ENCODE measurements around the gene RGS12. TPM values are rescaled to one million over a fixed set of nuclear protein-coding genes. Genes with fewer than 3 reads are reported as not detected.

Gene RGS12
- total RNA-seq, 2 experiments from 2014 or later, result 5.2 to 6.4 TPM

DNA sequence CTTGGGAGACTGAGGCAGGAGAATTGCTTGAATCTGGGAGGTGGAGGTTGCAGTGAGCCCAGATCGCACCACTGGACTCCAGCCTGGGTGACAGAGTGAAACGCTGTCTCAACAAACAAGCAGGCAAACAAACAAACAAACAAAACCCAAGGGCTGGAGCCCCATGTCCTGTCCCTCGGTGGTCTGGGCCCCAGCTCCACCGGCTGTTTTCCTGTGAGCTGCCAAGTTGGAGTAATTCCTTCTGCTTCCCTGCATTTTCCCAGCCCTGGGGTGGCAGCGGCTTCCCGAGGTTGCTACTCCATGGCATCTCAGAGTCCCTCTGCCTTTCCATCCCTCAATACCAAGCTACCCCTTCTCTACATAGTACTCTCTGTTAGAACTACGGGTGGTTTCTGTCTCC is 43.2 kb downstream of the RGS12 start:
- Histone ChIP-seq H3K4me2 (ENCODE audit: low read length) (no peak overlapping the region), H3K79me2 (ENCODE audit: insufficient read depth, low read depth, low read length) (no peaks in the 10 kb centered on the region), H3K4me1 (ENCODE audit: insufficient read depth, low read length, poor library complexity, severe bottlenecking) (no peaks in the 10 kb centered on the region), H2AFZ (ENCODE audit: low read length) (no peak overlapping the region), H4K20me1 (ENCODE audit: insufficient read depth, low read length) (no peaks in the 10 kb centered on the region), H3K9me3 (ENCODE audit: low read length) (no peaks in the 10 kb centered on the region), H3K36me3 (ENCODE audit: insufficient read depth, low read length) (no peaks in the 10 kb centered on the region), H3K9me2 (ENCODE audit: insufficient read depth, low read length) (no peaks in the 10 kb centered on the region), H3K27ac (ENCODE audit: low read depth, low read length, poor library complexity, severe bottlenecking) (no peak overlapping the region), H3K4me3 (ENCODE audit: low read depth, low read length, poor library complexity, severe bottlenecking) (no peak overlapping the region)
- no peak for TF ChIP-seq CTCF (conservative IDR thresholded peaks at IDR 0.05; ENCODE audit: low read length)
- TF ChIP-seq EZH2phosphoT487 (IDR thresholded peaks at IDR 0.05; ENCODE audit: borderline replicate concordance, low read depth, low read length), result no peak
- ChIA-PET POLR2A (interaction anchor here (0.8 kb wide), 1 partner anchor 11 kb away, joined by 3 read pairs; no protein-coding TSS in a partner anchor), CTCF (ENCODE audit: unreplicated experiment) (no interaction called here)
- no TSS peak for BruUV-seq (replicated peaks)
- intact Hi-C loops (cut with micrococcal nuclease; ENCODE audit: unreplicated experiment), result no loop called here
- no peak for DNase-seq (ENCODE audit: low spot score)

DNA sequence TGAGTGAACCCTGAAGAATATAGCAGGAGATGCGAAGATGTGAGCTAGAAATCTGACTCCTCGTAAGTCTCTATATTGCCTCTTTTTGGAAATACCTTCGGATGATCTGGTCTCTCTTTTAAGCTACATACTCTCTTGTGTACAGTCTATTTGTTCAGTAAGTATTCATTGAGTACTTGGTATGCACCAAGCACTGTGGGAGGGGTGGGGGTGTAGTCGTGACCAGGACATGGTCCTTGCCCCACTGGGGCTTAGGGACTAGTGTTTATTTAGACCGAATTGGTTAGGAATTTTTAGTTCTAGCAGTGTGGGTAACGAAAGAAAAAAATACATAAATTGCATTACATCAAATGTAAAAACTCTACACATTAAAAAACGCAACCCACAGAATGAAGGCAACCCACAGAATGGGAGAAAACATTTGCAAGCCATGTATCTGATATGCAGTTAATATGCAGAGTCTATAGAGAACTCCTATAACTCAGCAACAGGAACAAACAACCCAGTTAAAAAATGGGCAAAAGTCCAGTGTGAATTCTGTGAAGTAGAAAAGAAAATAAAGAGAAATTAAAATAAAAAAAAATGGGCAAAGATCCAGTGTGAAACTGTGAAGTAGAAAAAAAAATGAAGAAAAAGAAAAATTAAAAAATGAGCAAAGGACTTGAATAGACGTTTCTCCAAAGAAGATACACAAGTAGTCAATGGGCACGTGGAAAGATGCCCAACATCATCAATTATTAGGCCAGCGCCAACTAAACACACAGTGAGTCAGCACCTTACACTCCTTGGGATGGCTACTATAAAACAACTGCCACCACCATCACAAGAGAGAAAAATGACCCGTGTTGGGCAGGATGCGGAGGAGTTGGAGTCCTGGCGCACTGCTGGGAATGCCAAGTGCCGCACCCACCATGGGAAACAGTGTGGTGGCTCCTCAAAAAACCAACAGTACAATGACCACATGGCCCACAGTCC is 43.8 kb downstream of the RGS12 start:
- H3K36me3 ChIP-seq (ENCODE audit: insufficient read depth, low read length), result no peaks in the 10 kb centered on the region
- no peak overlapping the region for H2AFZ ChIP-seq (ENCODE audit: low read length)
- intact Hi-C loops (cut with micrococcal nuclease; ENCODE audit: unreplicated experiment), result no loop called here
- H3K9me3 ChIP-seq (ENCODE audit: low read length), result no peaks in the 10 kb centered on the region
- H4K20me1 ChIP-seq (ENCODE audit: insufficient read depth, low read length), result no peaks in the 10 kb centered on the region
- H3K4me1 ChIP-seq (ENCODE audit: insufficient read depth, low read length, poor library complexity, severe bottlenecking), result no peaks in the 10 kb centered on the region
- CTCF ChIA-PET (ENCODE audit: unreplicated experiment), result no interaction called here
- no peak overlapping the region for H3K4me2 ChIP-seq (ENCODE audit: low read length)
- no peak overlapping the region for H3K4me3 ChIP-seq (ENCODE audit: low read depth, low read length, poor library complexity, severe bottlenecking)
- DNase-seq (ENCODE audit: low spot score), result no peak
- no peaks in the 10 kb centered on the region for H3K9me2 ChIP-seq (ENCODE audit: insufficient read depth, low read length)
- no peaks in the 10 kb centered on the region for H3K79me2 ChIP-seq (ENCODE audit: insufficient read depth, low read depth, low read length)
- no TSS peak for BruUV-seq (replicated peaks)
- POLR2A ChIA-PET, result interaction anchor here (0.8 kb wide), 1 partner anchor 11 kb away, joined by 3 read pairs; no protein-coding TSS in a partner anchor
- no peak for TF ChIP-seq EZH2phosphoT487 (IDR thresholded peaks at IDR 0.05; ENCODE audit: borderline replicate concordance, low read depth, low read length)
- no peak for TF ChIP-seq CTCF (conservative IDR thresholded peaks at IDR 0.05; ENCODE audit: low read length)
- no peak overlapping the region for H3K27ac ChIP-seq (ENCODE audit: low read depth, low read length, poor library complexity, severe bottlenecking)

DNA sequence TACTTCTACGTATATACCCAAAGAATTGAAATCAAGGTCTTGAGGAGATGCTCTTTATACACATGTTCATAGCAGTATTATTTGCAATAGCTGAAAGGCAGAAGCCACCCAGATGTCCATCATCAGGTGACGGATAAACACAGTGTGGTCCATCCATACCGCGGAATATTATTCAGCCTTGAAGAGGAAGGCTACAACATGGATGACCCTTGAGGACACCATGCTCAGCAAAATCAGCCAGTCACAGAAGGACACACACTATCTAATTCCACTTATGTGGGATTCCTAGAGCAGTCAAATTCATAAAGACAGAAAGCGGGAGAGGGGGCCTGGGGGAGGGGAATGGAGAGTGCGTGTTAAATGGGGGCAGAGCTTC is 44.5 kb downstream of the RGS12 start:
- H3K9me2 ChIP-seq (ENCODE audit: insufficient read depth, low read length), result no peaks in the 10 kb centered on the region
- no TSS peak for BruUV-seq (replicated peaks)
- TF ChIP-seq EZH2phosphoT487 (IDR thresholded peaks at IDR 0.05; ENCODE audit: borderline replicate concordance, low read depth, low read length) (no peak), CTCF (conservative IDR thresholded peaks at IDR 0.05; ENCODE audit: low read length) (no peak)
- H3K36me3 ChIP-seq (ENCODE audit: insufficient read depth, low read length), result no peaks in the 10 kb centered on the region
- no peaks in the 10 kb centered on the region for H4K20me1 ChIP-seq (ENCODE audit: insufficient read depth, low read length)
- H3K4me2 ChIP-seq (ENCODE audit: low read length), result no peak overlapping the region
- H3K79me2 ChIP-seq (ENCODE audit: insufficient read depth, low read depth, low read length), result no peaks in the 10 kb centered on the region
- ChIA-PET CTCF (ENCODE audit: unreplicated experiment) (no interaction called here), POLR2A (no interaction called here)
- no peak for DNase-seq (ENCODE audit: low spot score)
- intact Hi-C loops (cut with micrococcal nuclease; ENCODE audit: unreplicated experiment), result no loop called here
- H3K4me1 ChIP-seq (ENCODE audit: insufficient read depth, low read length, poor library complexity, severe bottlenecking), result peaks cover 6% of the 10 kb centered on the region
- no peaks in the 10 kb centered on the region for H3K9me3 ChIP-seq (ENCODE audit: low read length)
- H2AFZ ChIP-seq (ENCODE audit: low read length), result no peak overlapping the region
- no peak overlapping the region for H3K4me3 ChIP-seq (ENCODE audit: low read depth, low read length, poor library complexity, severe bottlenecking)
- H3K27ac ChIP-seq (ENCODE audit: low read depth, low read length, poor library complexity, severe bottlenecking), result no peak overlapping the region
